NCI-H774 (cell line): ENCODE results near the gene ENTHD1.

Experiments
- DNase-seq: peaks from one replicate; lab custom pipeline; 2025; lab: John Stamatoyannopoulos, UW

The ENTHD1 gene

DNA sequence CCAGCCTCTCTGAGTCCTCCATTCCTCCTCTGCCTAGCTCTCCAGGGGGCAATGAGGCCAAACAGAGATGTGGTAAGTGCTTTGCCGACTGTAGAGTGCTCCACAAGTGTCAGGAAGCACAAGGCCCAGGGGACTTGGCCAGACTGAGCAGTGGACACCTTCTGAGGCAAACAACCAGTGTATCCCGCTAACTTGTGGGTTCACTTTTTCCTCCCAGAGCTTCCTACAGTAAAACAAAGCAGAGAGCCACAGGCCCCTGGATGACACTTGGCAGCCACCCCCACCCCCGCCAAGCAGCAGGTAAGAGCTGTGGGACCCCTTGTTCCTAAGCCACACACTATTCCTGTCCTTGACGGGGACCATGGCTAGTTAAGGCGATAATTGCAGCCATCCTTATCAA lies 162.1 kb downstream of the ENTHD1 start:
- no peak for DNase-seq

DNA sequence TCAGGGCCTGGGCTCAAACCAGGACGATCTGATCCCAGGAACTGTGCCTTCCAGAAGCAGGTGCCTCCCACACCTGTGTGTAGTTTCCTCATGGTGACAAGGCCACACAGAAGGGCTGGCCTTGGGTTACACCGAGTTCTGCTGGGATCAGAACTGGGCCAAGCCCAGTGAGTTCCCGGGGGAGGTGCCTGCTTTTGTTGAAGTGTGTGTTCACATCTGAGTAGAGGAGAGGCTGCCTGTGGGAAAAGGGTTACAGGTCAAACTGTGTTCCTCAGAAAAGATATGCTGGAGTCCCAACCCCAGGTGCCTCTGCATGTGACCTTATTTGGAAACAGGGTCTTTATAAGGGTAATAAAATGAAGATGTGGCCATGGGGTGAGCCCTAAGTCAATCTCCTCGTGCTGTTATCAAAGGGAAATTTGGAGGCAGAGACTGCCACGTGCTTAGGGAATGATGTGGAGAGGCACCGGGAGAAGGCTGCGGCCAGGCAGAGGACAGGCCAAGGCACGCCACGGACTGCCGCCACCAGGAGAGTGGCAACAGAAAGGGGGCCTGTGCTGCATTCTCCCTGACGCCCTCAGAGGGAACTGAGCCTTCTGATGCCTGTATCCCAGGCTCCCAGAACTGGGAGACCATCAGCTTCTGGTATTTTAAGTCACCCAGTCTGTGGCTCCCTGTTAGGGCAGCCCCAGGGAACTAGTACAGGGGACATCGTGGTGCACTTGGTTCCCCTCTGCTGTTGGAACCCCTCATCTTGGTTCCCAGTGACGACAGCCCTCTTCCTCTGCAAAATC lies 164.2 kb downstream of the ENTHD1 start:
- no peak for DNase-seq

DNA sequence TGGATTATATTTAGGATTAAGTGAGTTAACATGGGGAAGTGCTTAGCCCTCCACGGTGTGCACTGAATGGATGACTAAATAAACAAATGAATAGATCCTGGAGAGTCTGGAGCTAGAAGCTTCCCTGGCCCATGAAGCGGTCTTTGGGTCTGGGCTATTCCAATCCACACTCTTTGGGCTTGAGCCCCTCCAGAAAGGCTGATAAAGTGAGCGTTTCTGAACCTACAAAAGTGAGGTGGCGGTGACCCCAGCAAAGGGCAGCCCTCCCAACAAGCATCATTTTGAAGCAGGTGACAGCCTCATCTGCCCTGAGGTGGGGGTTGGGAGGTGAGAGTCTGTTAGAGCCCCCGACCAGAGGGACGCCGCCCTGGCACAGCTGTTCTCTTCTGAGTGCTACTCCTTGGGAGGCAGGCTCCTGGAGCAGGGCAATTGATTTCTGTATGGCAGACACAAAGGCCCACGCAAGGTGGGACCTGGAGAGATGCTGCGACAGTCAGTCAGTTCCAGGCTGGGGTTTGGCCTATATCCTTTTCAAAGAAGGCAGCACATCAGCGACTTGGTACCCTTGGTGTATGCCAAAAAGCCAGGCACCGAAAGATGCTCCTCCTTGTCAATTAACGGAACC lies 165.2 kb downstream of the ENTHD1 start:
- no peak for DNase-seq

DNA sequence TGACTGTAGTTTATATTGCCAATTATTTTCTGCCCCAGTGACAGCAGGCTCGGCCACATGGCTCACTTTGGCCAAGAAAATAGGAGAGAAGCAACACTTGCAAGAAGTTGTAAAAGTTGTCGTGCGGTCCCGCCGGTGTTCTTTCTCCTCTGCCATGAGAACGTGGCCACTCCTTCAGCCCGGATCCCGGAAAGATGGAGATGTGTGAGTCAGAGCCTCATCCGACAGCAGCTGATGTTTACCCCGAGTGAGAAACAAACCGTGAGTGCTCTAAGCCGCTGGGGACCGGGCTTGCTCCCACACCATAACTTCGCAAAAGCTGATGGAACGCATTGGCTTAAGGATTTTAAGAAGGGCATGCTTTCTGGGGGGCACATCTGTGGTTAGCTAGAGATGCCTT lies 166.0 kb downstream of the ENTHD1 start:
- no peak for DNase-seq

DNA sequence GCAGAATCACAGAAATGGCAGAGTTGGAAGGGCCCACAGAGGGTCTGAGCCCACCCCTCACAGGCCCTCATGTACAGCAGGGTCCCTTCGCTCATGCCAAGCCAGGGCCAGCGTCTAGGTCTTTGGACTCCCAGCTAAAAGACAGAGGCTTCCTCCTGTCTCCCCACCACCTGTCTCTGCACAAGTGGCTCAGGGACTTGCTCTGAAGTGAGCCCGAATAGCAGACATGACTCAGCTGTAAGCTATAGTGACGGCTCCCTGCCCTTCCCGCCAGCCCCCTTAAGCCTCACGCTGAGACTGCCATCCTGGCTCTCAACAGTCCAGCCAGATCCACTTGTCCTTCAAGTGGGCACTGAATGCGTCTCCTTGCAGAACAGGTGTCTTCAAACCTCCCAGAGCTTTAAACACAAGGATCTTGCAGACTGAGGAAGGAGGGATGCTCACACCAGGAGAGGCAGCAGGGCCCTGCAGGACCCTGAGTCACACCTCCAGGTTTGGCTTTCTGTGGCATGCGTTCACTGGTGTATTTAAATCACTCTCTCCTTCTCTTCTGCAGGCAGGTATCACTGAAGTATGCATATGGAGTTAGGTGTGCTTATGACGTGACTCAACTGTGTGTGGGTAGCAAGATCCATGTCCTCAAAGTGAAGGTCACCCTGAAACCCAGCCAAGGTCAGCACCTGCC lies 168.1 kb downstream of the ENTHD1 start:
- no peak for DNase-seq

DNA sequence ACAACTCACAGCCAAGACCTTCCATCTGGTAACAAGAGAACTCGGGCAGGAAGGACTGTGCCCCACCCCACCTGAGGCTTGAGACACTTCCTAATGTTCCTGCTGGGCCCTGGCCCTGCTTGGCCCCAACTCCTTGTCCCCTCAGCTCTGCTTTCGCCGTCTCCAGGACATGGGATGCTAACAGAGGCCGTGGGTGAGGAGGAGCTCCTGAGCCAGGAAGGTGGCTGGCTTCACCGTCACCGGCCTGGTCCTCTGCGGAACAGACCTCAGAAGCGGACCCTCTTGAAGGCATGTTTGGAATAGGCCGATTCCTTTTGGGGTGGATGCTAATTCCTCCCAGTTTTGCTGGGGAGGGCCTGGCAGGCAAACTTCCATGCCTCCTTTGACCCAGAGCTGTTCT lies 168.7 kb downstream of the ENTHD1 start:
- DNase-seq = no peak

DNA sequence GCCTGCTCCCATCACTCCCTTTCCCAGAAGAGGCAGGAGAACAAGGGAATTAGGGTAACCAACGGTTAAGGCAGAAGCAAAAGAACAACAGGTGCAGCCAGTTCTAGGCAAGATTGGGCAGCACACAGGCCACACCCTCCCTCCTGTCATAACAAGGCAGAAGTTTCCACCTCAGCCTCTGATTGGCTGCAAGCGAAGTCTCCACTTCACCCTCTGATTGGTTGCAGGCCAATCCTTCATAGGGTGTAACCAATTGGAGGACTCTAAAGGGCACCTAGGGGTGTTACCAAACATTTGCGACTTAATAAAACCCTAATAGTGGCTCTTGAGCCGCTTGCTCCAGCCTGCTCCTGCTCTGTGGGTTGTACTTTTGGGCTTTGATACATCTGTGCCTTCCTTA lies 169.2 kb downstream of the ENTHD1 start:
- no peak for DNase-seq

DNA sequence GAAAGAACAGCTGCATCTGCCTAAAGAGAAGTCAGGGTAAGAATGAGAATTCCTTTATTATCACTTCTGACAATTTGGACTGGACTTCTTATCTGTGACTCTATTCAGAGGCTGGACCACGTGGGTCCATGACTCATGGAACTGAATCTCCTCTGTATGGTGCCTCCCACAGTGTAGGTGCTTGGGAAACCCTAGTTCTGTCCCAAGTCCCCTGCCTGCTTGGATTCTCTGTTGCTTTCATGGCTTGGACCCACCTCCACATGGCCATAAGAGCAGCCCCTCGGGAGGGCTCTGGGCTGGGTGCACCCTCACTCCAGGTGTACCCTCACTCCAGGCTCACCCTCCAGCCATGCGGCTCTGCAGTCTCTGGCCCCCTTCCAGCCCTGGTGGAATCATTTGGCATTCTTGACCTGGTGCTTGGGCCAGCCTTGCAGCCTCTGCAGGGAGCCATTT lies 169.6 kb downstream of the ENTHD1 start:
- DNase-seq = no peak

DNA sequence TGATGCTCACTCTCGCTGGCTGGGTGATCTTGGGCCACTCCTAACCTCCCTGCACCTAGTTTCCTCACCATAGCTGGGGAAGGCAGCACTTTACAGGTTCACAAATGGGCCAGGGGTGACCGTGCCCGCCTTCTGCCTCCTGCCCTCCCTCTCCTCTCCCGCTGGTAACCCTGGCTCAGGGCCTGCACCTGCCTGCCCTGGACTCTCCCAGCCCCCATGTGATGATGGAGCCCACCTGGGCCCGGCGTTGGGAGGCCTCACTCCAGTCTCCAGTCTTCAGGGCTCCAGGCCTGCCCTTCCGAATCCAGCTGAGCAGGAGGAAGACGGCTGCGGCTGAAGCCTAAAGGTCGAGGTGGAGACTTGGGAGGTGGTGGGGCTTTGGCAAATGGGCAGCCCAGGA lies 170.1 kb downstream of the ENTHD1 start:
- DNase-seq = no peak

DNA sequence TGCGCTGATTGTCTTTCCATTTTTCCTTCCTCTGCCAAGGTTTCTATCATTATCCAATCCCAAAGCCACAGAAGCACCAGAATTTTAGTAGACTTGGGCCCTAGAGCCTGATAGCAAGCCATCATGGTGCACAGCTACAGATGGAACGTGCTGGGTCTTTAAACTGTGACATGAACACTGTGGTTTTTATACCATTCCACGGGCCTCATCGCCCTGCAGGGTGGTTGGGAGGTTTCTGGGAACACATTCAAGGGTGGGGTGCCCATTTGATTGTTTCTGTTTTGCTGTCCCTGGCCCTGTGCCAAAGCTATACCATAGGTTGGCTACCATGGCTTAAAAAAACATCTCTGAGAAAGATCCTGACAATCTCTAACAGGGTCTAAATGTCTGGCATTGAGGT lies 171.1 kb downstream of the ENTHD1 start:
- no peak for DNase-seq

DNA sequence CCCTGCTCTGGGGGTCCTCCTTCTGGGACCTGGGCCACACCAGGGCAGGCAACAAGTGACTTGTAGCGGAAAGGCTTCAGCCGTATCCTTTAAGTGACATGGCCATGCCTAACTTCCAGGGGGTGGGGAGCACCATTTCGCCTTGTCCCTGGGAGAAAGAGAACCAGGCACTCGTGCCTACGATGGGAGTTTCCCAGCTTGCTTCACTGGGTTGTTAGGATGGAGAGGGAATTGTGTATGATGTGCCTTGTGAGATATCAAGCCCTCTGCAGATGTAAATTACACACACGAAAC lies 171.6 kb downstream of the ENTHD1 start:
- DNase-seq = no peak

DNA sequence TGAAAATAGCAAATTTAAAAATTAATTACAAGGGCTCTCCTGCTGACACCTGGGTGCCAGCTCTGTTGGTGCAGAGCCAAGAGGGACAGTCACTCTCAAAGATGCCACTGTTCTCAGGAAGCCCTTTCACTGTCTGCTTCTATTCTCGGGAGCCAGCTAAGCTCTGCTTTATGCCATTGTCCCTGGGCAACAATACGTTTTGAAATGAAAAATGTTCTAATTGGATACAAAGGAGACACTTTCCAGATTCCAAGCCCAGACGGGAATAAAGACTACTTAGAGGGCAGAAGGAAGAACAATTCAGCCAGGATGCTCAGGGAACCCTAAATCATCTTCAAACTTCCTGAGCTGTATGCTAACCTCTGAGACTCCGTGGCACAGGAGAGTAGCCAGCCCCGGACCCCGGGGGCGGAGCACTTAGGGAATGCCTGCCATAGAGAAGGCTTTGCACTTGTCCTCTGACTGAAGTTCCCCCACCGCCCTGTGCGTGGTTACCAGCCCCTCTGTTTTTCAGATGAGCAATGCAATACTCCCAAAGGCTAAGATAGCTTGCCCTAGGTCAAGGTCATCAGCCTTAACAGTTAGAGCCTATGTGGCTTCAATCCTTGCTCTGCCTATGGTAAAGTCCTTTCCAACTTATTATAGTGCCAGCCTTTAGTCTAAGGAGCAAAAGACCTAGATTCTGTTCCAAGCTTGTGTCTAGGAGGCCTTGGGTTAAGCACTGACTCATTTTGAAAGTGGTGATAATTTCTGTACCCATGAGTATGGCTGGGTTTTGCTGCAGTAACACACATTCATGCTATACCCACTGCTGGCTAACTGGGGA lies 172.1 kb downstream of the ENTHD1 start:
- DNase-seq = no peak

DNA sequence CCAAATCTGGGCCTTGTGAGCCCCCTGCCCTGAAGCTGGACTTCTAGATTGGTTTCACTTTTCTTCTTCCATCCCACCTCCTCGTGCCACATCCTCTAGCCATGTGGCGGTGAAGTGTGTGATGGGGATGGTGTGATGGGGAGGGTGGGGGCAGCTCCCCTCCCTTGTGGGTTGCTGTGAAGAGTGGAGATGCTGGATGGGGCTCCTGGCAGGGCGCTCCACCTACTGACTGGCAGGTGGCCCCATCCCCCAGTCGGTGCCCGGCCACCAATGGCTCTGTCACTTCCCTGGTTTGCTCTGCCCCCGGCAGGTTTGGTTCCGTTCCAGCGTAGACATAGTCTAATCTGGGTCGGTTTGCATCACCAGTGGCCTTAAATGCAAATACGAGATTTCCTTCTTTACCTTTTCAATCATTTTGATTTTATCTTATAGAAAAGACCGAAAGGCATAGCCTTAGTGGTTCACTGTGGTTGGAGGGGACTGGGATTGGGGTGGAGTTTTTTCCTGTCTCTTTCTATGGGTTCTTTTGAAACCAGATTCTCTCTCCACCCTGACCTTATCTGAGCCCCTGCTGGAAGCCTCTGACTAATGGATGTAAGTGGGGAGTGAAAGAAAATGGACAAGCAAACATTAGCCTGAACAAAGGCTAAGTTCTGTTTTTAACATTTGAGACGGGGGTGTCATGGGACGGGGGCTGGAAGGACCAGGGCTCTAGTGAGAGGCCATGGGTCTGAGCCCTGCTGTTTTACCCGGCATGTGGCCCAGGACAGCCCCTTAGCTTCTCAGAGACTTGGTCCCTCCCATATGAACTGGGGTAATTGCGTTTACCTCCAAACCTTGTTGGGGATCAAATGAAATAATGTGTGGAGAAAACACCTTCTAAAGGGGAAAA lies 173.8 kb downstream of the ENTHD1 start:
- no peak for DNase-seq

DNA sequence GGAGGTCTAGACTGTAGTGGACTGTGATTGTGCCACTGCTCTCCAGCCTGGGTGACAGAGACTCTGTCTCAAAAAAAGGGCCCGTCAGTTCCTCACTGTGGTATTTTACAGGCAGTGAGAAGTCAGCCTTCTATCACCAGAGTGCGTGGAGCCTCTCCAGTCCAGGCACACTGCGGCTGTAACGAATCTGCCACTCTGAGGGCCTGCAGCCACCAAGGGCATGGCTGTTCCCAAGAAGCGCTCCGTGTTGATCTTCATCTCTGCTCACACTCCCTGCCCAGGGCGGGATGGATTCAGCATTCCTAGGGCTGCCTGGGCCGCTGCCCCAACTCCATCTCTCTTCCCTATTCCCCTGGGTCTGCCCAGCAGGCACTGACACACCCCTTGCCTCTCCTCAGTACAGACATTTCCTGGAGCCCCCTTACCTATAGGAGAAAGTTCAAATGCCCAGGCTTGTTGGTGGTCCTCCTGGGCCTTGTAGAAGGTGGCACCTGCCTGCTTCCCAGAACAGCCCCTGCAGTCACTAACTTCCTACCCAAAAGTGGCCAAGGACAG lies 174.6 kb downstream of the ENTHD1 start:
- no peak for DNase-seq

DNA sequence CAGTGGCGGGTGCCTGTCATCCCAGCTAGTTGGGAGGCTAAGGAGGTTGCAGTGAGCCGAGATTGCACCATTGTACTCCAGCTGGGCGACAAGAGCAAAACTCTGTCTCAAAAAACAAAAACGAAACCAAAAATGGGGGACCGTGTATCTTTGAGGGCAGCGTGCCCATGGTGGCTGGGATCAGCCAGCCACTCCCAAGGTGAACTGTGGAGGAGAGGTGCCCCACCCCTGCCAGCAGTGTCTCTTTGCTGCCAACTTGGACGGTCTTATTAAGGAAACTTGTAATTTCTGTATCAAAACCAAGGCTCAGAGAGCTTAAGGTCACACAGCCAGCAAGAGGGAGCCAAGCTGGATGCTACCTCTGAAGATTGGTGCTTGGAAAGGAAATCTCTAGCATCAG lies 175.4 kb downstream of the ENTHD1 start:
- DNase-seq = no peak

DNA sequence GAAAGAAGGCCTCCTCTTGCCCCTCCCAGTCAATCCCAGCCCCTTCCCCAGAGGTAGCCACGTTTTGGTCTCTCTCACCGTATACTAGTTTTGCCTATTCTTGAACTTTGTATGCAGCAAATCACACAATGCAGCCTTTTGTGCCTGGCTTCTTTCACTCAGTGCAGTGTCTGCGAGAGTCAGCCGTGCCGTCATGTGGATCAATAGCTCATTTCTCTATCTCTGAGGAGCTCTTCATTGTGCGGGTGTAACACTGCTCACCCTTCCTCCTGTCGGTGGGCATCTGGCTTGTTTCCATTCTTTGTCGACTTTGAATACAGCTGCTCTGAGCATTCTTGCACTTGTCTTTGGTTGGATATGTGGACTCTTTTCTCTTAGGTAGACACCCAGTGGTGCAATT lies 176.5 kb downstream of the ENTHD1 start:
- no peak for DNase-seq

DNA sequence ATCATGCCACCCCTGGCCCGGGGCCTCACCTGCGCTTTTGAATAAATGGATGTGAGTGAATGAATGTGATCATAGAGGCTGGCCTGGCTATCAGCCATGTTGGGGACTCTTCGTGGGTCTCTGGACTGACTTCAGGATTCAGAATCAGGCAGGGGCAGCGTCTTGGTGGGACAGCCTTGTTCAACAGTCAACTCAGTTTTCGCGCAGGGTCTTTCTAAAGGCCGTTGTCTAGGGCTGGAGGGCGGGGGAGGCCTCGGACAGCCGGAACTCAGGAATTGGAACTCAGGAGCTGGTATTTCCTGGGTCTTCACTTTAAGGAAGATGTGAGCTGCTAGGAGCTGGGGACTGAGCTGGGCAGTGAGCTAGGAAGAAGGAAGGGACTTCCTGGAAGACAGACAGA lies 177.0 kb downstream of the ENTHD1 start:
- no peak for DNase-seq

DNA sequence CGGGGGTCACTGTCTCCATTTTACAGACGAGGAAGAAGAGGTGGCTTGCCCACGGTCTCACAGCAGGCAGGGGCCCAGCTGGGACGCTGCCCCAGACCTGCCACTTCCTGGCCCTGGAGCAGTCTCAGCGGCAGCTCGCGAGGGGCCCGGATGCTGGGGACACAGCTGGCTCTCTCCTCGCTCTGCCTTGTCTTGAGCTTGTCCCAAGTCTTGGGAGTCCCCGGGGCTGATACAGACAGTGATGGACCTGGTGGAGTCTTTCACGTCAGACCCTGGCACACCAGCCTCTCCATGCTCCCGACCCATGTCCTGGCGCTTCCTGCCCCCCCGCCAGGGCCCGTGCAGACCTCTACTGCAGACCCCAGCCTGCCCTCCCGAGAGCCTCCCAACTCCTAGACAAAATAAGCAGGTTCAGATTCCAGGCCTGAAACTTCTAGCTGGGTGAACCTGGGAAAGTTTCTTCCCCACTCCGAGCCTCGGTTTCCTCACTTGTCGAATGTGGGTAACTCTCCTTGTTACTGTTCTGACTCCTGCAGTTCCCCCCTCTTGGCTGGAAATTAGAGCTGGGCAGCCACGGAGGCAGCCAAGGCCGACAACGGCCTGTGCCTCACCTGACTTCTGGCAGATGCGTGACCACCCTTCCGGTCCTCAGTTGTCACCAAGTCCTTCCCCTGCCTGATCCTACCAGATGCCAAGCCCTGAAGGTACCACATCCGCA lies 177.6 kb downstream of the ENTHD1 start:
- no peak for DNase-seq

DNA sequence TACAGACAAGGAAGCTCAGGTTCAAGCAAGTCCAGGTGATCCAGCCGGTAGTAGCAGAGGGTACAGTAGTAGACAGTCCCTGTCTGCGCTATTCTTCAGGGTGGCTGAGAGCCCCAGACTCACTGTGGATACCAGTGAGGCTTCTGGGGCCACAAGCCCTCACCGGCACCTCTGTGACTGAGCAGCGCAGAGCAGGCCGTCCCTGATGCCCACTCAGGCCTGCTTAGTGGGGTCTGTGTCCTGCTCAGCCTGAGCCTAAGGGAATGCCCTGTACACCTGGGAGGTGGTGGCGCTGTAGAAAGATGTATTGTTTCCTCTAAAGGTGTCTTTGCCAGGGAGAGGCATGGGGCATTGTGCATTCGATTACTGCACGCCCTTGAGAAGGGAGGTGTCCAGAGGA lies 179.2 kb downstream of the ENTHD1 start:
- no peak for DNase-seq

DNA sequence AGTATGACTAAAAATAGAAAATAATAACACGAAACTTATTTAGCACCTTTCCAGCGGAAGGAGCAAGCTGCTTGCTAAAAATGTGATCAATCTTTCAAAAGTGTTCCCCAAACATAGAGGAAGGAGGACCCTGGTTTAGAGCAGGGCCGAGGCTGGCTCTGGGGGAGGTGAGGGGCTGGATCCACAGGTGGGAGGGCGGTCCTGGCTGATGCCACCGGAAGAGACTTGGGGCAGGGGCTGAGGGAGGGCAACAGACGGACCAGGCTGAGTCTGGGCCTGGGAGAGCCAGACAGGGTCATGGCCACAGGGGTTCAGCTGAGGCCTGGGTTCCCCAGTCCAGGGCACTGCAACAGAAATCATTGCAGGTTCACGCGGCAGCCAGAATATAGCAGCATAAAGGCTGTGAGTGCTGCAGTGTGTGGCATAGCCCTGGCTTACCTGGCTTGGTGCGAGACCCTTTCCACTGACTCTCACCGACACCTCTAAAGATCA lies 179.7 kb downstream of the ENTHD1 start:
- DNase-seq = no peak
